ENCODE data around the gene SNAPC4.

DNA sequence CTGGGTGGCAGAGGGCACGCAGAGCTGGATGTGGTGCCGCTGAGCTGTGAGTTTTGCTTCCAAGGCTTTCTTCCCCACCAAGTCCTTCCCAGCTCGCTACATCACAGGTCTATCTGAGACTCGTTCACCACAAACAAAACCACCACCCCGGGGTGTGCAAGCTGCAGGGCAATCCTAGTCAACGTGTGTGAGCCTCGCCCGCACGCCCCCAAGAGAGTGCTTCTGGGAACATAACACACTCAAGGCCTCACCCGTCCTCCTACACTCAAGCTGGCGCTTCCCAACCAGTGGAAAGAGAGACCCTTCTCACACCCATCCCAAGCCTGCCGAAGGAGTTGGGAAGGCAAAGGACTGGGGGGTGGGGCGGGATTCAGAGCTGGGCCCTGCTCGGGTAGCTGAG is 10.6 kb downstream of the SNAPC4 start:
- no peak for TF ChIP-seq EZH2 (IDR thresholded peaks at IDR 0.05; ENCODE audit: borderline replicate concordance, low read depth, low read length, poor library complexity, severe bottlenecking)
- TF ChIP-seq, protein P1, sequence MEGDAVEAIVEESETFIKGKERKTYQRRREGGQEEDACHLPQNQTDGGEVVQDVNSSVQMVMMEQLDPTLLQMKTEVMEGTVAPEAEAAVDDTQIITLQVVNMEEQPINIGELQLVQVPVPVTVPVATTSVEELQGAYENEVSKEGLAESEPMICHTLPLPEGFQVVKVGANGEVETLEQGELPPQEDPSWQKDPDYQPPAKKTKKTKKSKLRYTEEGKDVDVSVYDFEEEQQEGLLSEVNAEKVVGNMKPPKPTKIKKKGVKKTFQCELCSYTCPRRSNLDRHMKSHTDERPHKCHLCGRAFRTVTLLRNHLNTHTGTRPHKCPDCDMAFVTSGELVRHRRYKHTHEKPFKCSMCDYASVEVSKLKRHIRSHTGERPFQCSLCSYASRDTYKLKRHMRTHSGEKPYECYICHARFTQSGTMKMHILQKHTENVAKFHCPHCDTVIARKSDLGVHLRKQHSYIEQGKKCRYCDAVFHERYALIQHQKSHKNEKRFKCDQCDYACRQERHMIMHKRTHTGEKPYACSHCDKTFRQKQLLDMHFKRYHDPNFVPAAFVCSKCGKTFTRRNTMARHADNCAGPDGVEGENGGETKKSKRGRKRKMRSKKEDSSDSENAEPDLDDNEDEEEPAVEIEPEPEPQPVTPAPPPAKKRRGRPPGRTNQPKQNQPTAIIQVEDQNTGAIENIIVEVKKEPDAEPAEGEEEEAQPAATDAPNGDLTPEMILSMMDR (conservative IDR thresholded peaks at IDR 0.05; ENCODE audit: low read depth, low read length) = no peak

Measured in A673 (cell line).